Measurements from ENCODE around the gene DSC2. TPM values are rescaled to one million over a fixed set of nuclear protein-coding genes. Genes with fewer than 3 reads are reported as not detected.

Gene DSC2
- total RNA-seq, 2 donors from 2014 or later, result 2.7 to 4.3 TPM

GRCh38 chr18:31120594-31120993 is 18.4 kb upstream of the DSC2 start:
- TF ChIP-seq CTCF (IDR thresholded peaks at IDR 0.05), result no peak
- Histone ChIP-seq H3K4me3 (no peak overlapping the region), H3K27me3 (replicated peaks; ENCODE audit: insufficient read depth) (no peaks in the 10 kb centered on the region), H3K4me1 (ENCODE audit: control insufficient read depth in 1 of 2, low read depth in 2 of 2) (no peaks in the 10 kb centered on the region), H3K36me3 (no peaks in the 10 kb centered on the region), H3K27ac (no peak overlapping the region), H3K9me3 (no peaks in the 10 kb centered on the region)
- no peak for DNase-seq (ENCODE audit: low spot score)
- ATAC-seq (ENCODE audit: insufficient number of reproducible peaks, low FRiP score, low read depth), result no peak

DNA sequence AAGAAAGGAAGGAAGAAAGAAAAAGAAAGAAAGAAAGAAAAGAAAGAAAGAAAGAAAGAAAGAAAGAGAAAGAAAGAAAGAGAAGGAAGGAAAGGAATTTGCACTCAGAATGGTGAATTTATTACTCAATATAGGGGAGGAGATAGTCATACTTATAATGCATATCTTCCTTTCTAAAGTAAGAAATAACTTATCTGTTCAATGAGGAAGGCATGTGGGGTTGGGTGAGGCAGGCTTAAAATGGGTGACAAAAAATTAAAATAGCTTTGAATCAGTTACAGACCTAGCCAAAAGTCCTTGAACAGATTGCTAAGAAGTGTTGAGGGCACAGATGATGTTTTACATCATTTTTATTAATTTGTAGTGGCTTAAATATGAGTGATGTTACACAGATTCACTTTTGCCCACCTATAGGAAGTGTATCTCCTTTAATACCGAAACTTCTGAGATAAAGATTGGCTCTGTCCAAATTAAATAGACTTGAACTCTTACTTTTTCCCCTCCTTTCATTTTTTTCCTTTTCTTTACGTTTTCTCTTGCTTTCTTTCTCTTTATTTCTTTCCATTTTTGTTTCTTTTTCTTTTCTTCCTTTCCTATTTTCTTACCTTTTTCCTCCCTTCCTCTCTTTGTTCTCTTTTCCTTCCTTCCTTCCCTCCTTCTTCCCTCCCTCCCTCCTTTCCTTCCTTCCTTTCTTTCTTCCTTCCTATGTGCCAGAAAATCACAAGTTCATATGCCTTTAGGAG is 14.8 kb upstream of the DSC2 start:
- ATAC-seq (ENCODE audit: insufficient number of reproducible peaks, low FRiP score, low read depth) (no peak), DNase-seq (ENCODE audit: low spot score) (no peak)
- H3K9me3 ChIP-seq, result no peaks in the 10 kb centered on the region
- no peak overlapping the region for H3K4me3 ChIP-seq
- H3K4me1 ChIP-seq (ENCODE audit: control insufficient read depth in 1 of 2, low read depth in 2 of 2), result no peaks in the 10 kb centered on the region
- H3K27ac ChIP-seq, result no peak overlapping the region
- no peaks in the 10 kb centered on the region for H3K36me3 ChIP-seq
- TF ChIP-seq CTCF (IDR thresholded peaks at IDR 0.05), result no peak
- no peaks in the 10 kb centered on the region for H3K27me3 ChIP-seq (replicated peaks; ENCODE audit: insufficient read depth)

- no peaks in the 10 kb centered on the region for H3K4me1 ChIP-seq (ENCODE audit: control insufficient read depth in 1 of 2, low read depth in 2 of 2)
- H3K9me3 ChIP-seq, result no peaks in the 10 kb centered on the region
- no peak overlapping the region for H3K4me3 ChIP-seq
- no peaks in the 10 kb centered on the region for H3K36me3 ChIP-seq
- no peaks in the 10 kb centered on the region for H3K27me3 ChIP-seq (replicated peaks; ENCODE audit: insufficient read depth)
- no peak for DNase-seq (ENCODE audit: low spot score)
- H3K27ac ChIP-seq, result no peak overlapping the region
- TF ChIP-seq CTCF (IDR thresholded peaks at IDR 0.05), result no peak
- no peak for ATAC-seq (ENCODE audit: insufficient number of reproducible peaks, low FRiP score, low read depth)
These were observed 10.6 kb upstream of the DSC2 start for GRCh38 chr18:31112804-31113203.

DNA sequence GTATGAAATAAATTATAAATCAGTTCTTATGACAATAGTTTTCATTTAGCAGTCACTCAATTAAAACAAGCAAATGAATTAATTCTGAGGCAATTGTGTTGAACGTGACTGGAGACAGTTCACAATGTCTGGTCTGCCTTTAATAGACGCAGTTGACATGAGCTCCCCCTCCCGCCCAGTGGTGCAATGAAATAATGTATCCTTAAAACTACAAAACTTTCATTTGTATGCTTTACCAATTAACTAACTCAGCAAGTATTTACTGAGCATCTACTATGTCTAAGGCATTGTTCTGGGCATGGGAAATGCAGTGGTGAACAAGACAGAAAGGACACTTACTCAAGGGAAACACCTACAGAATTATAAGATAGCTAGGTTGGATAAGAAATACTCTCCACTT is 3.5 kb upstream of the DSC2 start:
- no peak overlapping the region for H3K27ac ChIP-seq
- DNase-seq (ENCODE audit: low spot score) (no peak), ATAC-seq (ENCODE audit: insufficient number of reproducible peaks, low FRiP score, low read depth) (no peak)
- no peak for TF ChIP-seq CTCF (IDR thresholded peaks at IDR 0.05)
- no peaks in the 10 kb centered on the region for H3K27me3 ChIP-seq (replicated peaks; ENCODE audit: insufficient read depth)
- H3K4me1 ChIP-seq (ENCODE audit: control insufficient read depth in 1 of 2, low read depth in 2 of 2), result no peaks in the 10 kb centered on the region
- no peaks in the 10 kb centered on the region for H3K36me3 ChIP-seq
- H3K9me3 ChIP-seq, result no peaks in the 10 kb centered on the region
- no peak overlapping the region for H3K4me3 ChIP-seq

DNA sequence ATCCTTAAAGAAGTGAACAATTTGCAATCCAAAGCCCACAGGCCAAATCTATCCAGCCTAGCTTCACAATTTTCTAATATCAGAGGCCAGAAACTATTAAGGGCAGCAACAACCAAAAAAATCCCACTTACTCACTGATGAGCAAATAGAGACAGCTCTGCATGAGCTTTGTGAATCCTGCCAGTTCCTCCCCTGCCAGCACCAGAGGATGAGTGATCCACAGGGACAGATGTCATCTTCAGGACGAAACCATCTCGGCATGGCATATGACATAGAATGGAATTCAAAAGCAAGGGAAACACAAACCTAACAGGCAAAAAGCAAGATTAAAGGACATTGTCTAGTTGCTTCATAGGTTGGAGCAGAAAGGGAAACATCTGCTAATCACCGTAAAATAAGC is 2.2 kb upstream of the DSC2 start:
- H3K9me3 ChIP-seq, result no peaks in the 10 kb centered on the region
- H3K36me3 ChIP-seq, result no peaks in the 10 kb centered on the region
- H3K27me3 ChIP-seq (replicated peaks; ENCODE audit: insufficient read depth), result no peaks in the 10 kb centered on the region
- ATAC-seq (ENCODE audit: insufficient number of reproducible peaks, low FRiP score, low read depth), result no peak
- no peak overlapping the region for H3K27ac ChIP-seq
- no peaks in the 10 kb centered on the region for H3K4me1 ChIP-seq (ENCODE audit: control insufficient read depth in 1 of 2, low read depth in 2 of 2)
- H3K4me3 ChIP-seq, result no peak overlapping the region
- no peak for TF ChIP-seq CTCF (IDR thresholded peaks at IDR 0.05)
- DNase-seq (ENCODE audit: low spot score), result no peak
